BJ (cell line): ENCODE measurements around the gene VAV2. TPM values are rescaled to one million over a fixed set of nuclear protein-coding genes. Genes with fewer than 3 reads are reported as not detected.

ENCODE experiments used
- CTCF ChIA-PET: fragments of 350-600 bp; formaldehyde crosslinking; extraction: SDS; loops from one replicate; lab custom pipeline; 2021; ENCODE audit warnings: antibody characterized with exemption, inconsistent platforms; lab: Yijun Ruan, JAX
- POLR2A ChIA-PET: fragments of 300-600 bp; sonication (Branson Sonifier 250); formaldehyde crosslinking; extraction: SDS; loops from one replicate; lab custom pipeline; 2021; ENCODE audit warnings: antibody characterized with exemption; lab: Charles Lee
- DNase-seq: peaks from one replicate; pipeline ENCODE4 v3.0.0-alpha.2; 2011; ENCODE audit warnings: low read depth
- H3K27me3 ChIP-seq: 2 replicates; pipeline ENCODE4 v1.6.0; 2011; ENCODE audit warnings: low read length; ENCODE audit not compliant: control insufficient read depth, insufficient read depth
- H3K36me3 ChIP-seq: 2 replicates; pipeline ENCODE4 v1.5.1; 2011; ENCODE audit warnings: low read length; ENCODE audit not compliant: control insufficient read depth, insufficient read depth
- H3K4me3 ChIP-seq: 2 replicates; pipeline ENCODE4 v1.5.1; 2011; ENCODE audit warnings: low read depth, mild to moderate bottlenecking, control low read depth, low read length
- polyA plus RNA-seq: library from polyadenylated mRNA; depleted of rRNA; stranded (reverse); fragments of >200 nt; gene quantifications from 2 replicates; pipeline ENCODE4 v1.2.3, GENCODE V29; 2011
- TF ChIP-seq, protein P1 (sequence below): IDR thresholded peaks from 2 replicates; pipeline ENCODE4 v1.5.1; 2011; ENCODE audit warnings: low read depth, mild to moderate bottlenecking, control low read depth, inconsistent platforms, low read length, moderate library complexity; ENCODE audit not compliant: insufficient read depth

Gene VAV2
- polyA plus RNA-seq, 1 experiment = 9.9 TPM

DNA sequence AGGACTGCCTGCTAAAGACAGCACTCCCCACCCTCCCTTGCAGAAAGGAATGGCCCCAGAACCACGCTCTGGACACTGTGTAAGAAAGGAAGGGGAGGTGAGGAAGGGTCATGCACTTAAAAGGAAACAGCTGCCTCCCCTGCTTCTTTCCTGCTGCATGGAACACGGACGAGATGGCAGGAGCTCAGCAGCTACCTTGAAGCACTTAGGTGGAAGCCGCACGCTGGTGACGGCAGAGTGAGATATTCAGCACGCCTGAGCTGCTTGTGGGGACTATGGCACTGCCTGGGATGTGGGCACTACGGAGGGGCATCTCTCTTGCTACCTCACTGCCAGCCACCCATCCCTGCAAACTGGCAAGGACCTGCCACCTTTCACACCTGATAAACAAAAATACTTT, 101.5 kb downstream of the VAV2 start:
- H3K36me3 ChIP-seq = no peaks in the 10 kb centered on the region; the same call in none of the 2 replicates
- POLR2A ChIA-PET = no interaction called here
- TF ChIP-seq, protein P1, sequence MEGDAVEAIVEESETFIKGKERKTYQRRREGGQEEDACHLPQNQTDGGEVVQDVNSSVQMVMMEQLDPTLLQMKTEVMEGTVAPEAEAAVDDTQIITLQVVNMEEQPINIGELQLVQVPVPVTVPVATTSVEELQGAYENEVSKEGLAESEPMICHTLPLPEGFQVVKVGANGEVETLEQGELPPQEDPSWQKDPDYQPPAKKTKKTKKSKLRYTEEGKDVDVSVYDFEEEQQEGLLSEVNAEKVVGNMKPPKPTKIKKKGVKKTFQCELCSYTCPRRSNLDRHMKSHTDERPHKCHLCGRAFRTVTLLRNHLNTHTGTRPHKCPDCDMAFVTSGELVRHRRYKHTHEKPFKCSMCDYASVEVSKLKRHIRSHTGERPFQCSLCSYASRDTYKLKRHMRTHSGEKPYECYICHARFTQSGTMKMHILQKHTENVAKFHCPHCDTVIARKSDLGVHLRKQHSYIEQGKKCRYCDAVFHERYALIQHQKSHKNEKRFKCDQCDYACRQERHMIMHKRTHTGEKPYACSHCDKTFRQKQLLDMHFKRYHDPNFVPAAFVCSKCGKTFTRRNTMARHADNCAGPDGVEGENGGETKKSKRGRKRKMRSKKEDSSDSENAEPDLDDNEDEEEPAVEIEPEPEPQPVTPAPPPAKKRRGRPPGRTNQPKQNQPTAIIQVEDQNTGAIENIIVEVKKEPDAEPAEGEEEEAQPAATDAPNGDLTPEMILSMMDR = no peak
- no peaks in the 10 kb centered on the region for H3K27me3 ChIP-seq
- H3K4me3 ChIP-seq = no peak overlapping the region
- CTCF ChIA-PET = no interaction called here
- DNase-seq = no peak

DNA sequence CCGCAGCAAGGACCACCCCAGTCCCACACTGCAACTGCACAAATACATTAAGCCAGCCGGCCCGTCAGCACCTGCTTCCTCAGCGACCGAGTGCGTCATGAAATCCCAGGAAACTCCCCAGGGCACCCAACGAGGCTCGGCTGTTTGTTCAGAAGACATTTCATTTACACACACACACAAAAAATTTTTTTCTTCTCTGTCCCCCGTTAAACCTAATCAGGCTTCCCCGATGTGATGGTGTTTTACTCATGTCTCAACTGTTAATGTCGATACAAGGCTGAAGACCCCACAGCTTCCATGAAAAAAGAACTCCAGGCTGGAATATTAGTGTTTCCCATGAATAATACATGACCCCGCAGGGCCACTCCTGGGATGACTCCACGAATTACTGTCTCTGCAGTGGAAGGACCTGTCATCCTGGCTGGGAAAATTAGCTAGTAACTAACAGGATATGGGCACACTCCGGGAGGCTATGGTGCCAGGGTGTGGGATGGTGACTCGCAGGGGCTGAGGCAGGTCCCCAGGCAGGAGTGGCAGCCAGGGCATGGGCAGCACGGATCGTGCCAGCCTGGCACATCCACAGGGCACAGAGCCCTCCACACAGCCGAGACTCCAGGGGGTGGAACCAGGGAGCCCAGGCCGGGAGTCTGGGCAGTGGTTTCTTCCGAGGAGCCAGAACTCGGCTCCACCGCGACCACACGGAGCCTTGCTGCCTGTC, 102.4 kb downstream of the VAV2 start:
- H3K36me3 ChIP-seq = no peaks in the 10 kb centered on the region; the same call in none of the 2 replicates
- H3K4me3 ChIP-seq = no peak overlapping the region
- H3K27me3 ChIP-seq = no peaks in the 10 kb centered on the region
- ChIA-PET POLR2A (no interaction called here), CTCF (no interaction called here)
- no peak for DNase-seq
- TF ChIP-seq, protein P1 = no peak

DNA sequence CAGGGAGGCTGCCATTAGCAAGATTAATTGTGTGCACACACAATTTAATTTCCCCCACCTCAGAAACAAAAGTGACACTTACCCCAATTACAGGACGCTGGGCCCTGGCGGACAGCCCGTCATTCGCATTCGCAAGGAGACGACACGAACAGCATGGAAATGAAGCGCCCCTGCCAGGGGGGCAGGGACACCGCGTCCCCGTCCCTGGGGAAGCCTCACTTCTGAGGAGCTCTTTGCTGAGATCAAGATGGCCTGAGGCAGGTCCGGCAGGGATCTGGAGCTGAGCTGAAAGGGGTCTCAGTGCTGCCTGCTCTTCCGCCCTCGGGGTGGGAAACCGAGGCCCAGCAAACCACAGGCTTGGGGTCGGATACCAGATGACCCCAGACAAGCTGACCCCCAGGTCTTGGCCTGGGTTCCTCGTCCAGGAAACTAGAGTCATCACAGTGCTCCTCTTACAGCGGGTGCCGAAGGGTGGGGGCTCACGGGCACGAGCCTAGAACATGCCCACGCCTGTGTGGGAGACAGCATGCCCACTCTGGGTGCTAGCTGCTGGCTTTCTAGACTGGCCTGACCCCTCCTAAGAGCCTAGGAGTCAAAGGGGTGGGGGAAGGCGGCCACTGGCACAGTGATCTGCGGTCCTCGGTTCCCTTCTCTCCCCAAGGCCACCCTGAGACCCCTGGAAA, 103.2 kb downstream of the VAV2 start:
- no peaks in the 10 kb centered on the region for H3K27me3 ChIP-seq
- H3K36me3 ChIP-seq = no peaks in the 10 kb centered on the region; the same call in none of the 2 replicates
- ChIA-PET POLR2A (no interaction called here), CTCF (interaction anchor here (0.7 kb wide), 1 partner anchor 9 kb away, joined by 3 read pairs; no protein-coding TSS in a partner anchor)
- no peak overlapping the region for H3K4me3 ChIP-seq
- DNase-seq = no peak
- TF ChIP-seq, protein P1 = no peak

DNA sequence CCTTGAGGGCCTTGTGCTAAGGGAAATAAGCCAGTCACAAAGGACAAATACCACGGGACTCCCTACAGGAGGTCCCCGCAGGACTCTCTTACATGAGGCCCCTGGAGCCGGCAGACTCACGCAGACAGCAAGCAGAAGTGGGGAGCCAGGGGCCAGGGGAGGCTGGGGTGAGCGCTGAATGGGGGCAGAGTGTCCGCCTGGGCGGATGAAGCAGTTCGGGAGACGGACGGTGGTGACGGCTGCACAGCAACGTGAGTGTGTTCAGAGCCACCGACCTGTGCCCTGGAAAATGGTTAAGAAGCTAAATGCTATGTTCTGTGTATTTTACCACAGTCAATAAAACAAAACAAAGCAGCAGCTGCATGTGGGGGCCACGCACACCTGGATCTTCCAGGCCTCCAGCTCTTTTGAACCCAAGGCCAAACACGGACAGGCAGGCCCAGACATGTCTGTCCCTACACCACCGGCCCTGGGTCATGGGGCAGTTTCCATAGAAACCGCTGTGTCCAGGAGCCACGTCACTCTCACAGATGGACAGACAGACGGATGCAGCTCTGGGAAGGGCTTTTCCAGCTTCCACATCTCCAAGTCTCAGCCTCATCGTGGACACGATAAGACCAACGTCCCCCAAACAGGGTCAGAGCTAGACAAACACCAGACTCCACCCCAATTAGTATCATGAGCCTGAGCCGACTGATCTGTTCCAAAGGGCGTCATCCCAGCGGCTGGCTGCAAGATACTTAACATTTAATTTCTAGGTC, 103.9 kb downstream of the VAV2 start:
- TF ChIP-seq, protein P1 = no peak
- CTCF ChIA-PET = interaction anchor here (0.7 kb wide), 1 partner anchor 9 kb away, joined by 3 read pairs; no protein-coding TSS in a partner anchor
- H3K27me3 ChIP-seq = no peaks in the 10 kb centered on the region
- H3K36me3 ChIP-seq = no peaks in the 10 kb centered on the region; the same call in none of the 2 replicates
- no peak for DNase-seq
- H3K4me3 ChIP-seq = no peak overlapping the region
- POLR2A ChIA-PET = no interaction called here
